Cerebellar nuclear complex (tissue), 1 donor: ENCODE results near the gene CLP1.

Experiments used
- DNase-seq, 2 experiments: peaks; one replicate each; lab custom pipeline; 2025; lab: John Stamatoyannopoulos, UW

The CLP1 gene

GRCh38 chr11:57657194-57658022, at the start of gene CLP1:
TSS of gene CLP1 (plus strand) at chr11:57657762. CDS start at chr11:57659477, 1,715 bp downstream.
- peak; percentile 97 to 100 for DNase-seq

GRCh38 chr11:57610170-57610569, 47.4 kb upstream of the CLP1 start:
- no peak for DNase-seq

DNA sequence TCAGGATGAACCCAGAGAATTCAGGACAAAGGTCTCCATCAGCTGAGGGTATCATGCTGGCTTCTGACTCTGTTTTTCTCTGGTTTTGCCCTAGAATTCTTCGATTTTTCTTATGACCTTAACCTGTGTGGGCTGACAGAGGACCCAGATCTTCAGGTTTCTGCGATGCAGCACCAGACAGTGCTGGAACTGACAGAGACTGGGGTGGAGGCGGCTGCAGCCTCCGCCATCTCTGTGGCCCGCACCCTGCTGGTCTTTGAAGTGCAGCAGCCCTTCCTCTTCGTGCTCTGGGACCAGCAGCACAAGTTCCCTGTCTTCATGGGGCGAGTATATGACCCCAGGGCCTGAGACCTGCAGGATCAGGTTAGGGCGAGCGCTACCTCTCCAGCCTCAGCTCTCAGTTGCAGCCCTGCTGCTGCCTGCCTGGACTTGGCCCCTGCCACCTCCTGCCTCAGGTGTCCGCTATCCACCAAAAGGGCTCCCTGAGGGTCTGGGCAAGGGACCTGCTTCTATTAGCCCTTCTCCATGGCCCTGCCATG, 43.3 kb upstream of the CLP1 start:
- no peak for DNase-seq

GRCh38 chr11:57615308-57615707, 42.3 kb upstream of the CLP1 start:
- no peak for DNase-seq

GRCh38 chr11:57616595-57616994, 41.0 kb upstream of the CLP1 start:
- DNase-seq: no peak

DNA sequence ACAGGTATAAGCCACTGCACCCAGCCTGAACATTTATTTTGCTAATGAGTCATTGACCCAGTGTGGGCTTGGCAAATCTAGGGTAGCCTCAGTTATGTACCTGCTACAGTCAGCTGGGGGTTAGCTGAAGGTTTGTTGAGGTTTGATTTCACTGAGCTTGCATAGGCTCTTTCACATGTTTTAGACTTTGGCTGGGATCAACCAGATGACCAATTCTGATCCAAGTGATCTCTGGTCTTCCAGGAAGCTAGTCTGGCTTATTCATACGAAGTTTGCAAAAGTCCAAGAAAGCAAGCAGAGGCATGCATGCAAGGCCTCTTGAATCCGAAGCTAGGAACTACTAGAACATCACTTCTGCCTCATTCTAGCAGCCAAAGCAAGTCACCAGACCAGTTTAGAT, 39.1 kb upstream of the CLP1 start:
- DNase-seq: no peak

- no peak for DNase-seq
Observed at GRCh38 chr11:57619331-57619730, 38.2 kb upstream of the CLP1 start.

GRCh38 chr11:57620467-57620866, 37.1 kb upstream of the CLP1 start:
- no peak for DNase-seq

DNA sequence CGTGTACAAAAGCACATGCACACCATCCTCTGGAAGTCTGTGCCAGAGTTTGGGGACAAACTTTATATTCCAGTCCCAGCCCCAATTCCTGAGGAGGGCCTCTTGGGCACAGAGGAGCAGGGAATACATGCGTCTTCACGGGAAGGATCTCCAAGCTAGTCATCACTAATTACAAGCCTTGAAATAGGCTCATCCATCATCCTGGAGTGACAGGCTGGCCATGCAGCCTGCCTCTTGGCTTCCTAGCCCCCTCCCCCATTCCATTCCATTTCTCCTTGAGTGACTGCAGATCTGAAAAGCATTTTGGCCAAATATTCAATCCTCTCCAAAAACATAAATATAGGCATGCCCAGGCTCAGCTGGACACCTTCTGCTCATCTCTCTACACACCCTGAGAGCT, 35.3 kb upstream of the CLP1 start:
- DNase-seq: no peak

DNA sequence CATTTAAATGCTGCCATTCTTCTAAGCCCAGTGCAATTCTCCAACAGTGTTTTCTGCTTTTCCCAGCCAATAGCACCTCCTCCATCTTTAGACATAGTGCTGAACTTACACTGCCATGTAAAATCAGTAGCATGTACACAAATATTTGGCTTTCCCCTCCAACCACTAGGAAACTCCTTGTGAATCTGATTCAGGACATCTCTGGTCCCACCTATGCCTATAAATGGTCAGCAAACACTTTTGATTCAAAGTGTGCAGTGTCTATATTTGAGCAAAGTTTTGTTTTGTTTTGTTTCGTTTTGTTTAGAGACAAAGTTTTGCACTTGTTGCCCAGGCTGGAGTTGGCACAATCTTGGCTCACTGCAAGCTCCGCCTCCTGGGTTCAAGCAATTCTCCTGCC, 32.7 kb upstream of the CLP1 start:
- no peak for DNase-seq

- DNase-seq: no peak
Observed at GRCh38 chr11:57626895-57627294, 30.7 kb upstream of the CLP1 start.

- DNase-seq: no peak
Observed at GRCh38 chr11:57630171-57630570, 27.4 kb upstream of the CLP1 start.

DNA sequence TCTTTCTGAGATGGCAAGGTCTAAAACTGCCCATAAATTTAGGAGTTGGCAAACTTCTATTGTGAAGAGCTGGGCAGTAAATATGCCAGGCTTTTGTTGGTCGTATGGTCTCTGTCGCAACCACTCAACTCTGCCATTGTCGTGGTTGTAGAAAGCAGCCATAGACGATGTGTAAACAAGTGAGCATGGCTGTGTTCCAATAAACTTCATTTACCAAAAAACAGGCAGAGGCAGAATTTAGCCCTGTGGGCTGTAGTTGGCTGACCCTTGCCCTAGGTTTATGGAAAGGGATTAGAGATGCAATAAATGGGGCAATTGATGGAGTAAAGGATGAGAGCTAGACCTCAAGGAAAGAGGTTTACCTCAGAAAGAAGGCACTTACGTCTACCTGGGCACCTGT, 25.4 kb upstream of the CLP1 start:
- no peak for DNase-seq

DNA sequence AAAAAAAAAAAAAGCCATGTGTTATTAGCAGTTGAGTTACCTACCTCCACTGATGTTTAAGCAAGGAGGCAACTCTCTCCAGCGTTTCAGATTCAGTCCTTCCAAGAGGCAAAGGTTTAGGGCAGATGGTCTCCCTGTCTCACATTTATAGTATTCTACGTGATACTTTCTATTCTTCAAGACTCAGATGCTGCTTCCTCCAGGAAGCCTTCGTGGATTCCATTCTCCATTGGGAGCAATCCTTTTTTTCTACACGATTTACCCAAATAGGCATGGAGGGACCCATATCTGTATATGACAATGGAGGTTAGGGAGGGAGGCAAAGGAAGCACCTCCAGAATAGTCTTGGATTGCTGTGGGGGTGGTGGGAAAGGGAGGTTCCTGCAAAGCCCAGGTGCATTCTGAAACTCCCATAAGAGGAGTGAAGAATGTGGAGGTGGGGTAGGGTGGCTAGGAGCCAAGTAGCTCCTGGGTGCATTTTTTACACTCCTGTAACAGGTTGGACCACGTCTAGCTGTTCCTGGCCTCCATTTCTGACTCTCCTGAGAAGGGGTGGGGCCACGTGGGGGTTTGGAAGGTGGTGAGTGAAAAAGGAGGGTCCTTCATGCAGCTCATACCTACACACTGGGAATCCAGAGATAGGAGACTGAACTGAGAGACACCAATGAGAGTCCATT, 24.0 kb upstream of the CLP1 start:
- no peak for DNase-seq

- no peak for DNase-seq
Observed at GRCh38 chr11:57634311-57634710, 23.3 kb upstream of the CLP1 start.

GRCh38 chr11:57635246-57635645, 22.3 kb upstream of the CLP1 start:
- DNase-seq: no peak

DNA sequence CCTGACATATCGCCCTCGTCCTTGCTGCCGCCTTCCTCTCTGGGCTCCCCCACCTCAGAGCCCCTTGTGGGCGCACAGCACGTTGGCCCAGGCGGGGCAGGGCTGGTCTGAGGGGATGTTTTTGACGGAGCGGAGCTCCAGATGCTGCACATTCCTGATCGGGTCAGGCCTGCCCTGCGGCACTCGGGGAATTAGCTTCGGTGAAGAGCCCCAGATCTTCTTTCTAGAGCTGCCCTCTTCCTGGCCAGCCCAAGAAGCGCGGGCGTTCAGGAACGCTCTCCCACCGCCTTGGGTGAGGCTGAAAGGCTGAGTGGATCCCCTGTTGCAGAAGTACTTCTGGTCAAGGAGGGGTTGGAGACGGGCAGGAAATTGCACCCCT, 19.9 kb upstream of the CLP1 start:
- no peak for DNase-seq

- DNase-seq: peak; percentile 46 to 63
Observed at GRCh38 chr11:57638005-57638781, 19.4 kb upstream of the CLP1 start.

DNA sequence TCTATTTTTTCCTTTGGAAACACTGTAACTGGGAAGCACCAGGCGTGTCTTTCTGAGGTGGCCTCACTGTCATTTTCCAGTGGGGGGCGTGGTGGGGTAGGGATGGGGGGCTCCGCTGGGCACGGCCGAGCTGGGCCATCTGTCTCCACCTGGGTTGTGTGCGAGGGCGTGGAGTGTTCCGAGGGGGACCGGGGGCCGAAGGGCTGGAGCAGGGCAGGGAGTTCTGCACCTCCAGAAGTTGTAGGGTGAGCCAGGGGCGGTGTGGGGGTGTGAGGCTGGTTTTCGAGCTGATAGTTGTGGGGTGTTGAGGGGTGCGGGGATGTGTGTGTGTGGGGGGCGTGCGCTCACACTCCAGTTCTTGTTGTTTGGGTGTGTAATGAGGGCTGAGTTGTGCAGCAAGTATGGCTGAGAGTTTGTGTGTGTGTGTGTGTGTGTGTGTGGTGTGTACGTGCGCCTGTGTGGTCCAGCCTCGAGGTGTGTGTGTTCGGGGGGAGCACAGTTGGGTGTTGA, 18.7 kb upstream of the CLP1 start:
- DNase-seq: no peak

GRCh38 chr11:57639321-57640067, 18.1 kb upstream of the CLP1 start:
- no peak for DNase-seq

GRCh38 chr11:57640068-57640800, 17.3 kb upstream of the CLP1 start:
- no peak for DNase-seq
